Subcutaneous adipose tissue (tissue), 4 donors: ENCODE data around the gene RANBP1. TPM values are rescaled to one million over a fixed set of nuclear protein-coding genes. Genes with fewer than 3 reads are reported as not detected.

Experiments used
- total RNA-seq, 4 donors: library from RNA; depleted of rRNA; stranded (reverse); fragments of >200 nt; gene quantifications; one replicate each; pipeline ENCODE4 v1.1.0, GENCODE V29; 2016
- TF ChIP-seq, protein P1 (sequence below): fragments of 450-650 bp; IDR thresholded peaks from one replicate; pipeline ENCODE4 v1.5.1; 2016; ENCODE audit warnings: low read depth, mild to moderate bottlenecking, control low read depth, antibody characterized with exemption, moderate library complexity

RANBP1 gene
- total RNA-seq, 4 donors from 2014 or later, result 75.1 to 156 (median 116) TPM

- TF ChIP-seq, protein P1, sequence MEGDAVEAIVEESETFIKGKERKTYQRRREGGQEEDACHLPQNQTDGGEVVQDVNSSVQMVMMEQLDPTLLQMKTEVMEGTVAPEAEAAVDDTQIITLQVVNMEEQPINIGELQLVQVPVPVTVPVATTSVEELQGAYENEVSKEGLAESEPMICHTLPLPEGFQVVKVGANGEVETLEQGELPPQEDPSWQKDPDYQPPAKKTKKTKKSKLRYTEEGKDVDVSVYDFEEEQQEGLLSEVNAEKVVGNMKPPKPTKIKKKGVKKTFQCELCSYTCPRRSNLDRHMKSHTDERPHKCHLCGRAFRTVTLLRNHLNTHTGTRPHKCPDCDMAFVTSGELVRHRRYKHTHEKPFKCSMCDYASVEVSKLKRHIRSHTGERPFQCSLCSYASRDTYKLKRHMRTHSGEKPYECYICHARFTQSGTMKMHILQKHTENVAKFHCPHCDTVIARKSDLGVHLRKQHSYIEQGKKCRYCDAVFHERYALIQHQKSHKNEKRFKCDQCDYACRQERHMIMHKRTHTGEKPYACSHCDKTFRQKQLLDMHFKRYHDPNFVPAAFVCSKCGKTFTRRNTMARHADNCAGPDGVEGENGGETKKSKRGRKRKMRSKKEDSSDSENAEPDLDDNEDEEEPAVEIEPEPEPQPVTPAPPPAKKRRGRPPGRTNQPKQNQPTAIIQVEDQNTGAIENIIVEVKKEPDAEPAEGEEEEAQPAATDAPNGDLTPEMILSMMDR, result no peak
Measured at GRCh38 chr22:20138868-20139267, 23.0 kb downstream of the RANBP1 start.

- TF ChIP-seq, protein P1, result no peak
Measured at GRCh38 chr22:20139391-20140106, 23.6 kb downstream of the RANBP1 start.

GRCh38 chr22:20140107-20140445, 24.2 kb downstream of the RANBP1 start:
- TF ChIP-seq, protein P1, result no peak

GRCh38 chr22:20140521-20140964, 24.6 kb downstream of the RANBP1 start:
- TF ChIP-seq, protein P1, result no peak

- TF ChIP-seq, protein P1, result no peak
Measured at GRCh38 chr22:20141186-20142077, 25.5 kb downstream of the RANBP1 start.

GRCh38 chr22:20142711-20143621, 27.1 kb downstream of the RANBP1 start:
- TF ChIP-seq, protein P1, result no peak
